AG08395 (cell line): ENCODE measurements around the gene POF1B.

Source experiments
- DNase-seq: peaks from one replicate; pipeline ENCODE4 v3.0.0; 2012; ENCODE audit warnings: mixed read lengths, low spot score

Gene POF1B

DNA sequence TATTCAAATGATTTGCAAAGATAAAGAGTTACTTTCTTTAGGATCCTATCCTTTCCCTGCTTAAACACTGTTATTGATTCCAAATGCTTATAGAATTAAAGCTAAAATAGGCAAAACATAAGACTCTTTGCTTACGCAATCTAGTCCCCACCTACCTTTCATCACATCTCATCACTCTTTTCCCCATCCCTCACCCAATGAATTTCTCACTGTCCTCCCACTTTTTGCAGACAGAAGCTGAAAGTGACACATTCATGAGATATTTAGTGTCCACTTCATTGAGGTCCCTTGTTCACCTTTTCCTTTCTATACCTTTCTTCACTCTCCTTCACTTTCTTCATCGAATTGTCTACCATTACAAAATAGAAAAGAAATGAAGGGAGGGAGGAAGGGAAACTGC is 136.3 kb downstream of the POF1B start:
- no peak for DNase-seq
